Activated T-cell treated with anti-CD3 and anti-CD28 coated beads for 1 hour (primary cell): ENCODE measurements around the gene SMTNL2.
"Not testable (repeated sequence)": the region's sequence is repeated elsewhere in the genome, so short reads cannot be mapped to it uniquely, and the experiment has no call there.

ENCODE experiments used
- DNase-seq: peaks from one replicate; pipeline ENCODE4 v3.0.0-alpha.2; 2020; ENCODE audit warnings: low read depth

Gene SMTNL2

DNA sequence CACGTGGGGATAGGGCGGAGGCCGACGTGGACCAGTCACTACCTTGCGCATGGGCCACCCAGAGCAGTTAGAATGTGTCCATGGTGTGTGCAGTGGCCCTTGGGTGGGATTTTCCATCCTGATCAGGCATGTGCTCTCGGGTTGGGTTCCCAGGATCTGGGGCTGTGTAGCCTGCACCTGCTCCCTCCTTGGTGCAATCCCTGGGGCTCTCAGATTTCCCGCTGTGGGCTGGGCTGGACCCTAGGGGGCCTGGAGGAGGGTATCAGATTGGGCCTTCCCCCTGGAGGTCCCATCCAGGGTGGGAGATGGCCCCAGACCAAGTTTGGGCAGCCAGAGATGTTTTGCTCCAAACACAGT lies 1.3 kb downstream of the SMTNL2 start:
- DNase-seq: no peak

DNA sequence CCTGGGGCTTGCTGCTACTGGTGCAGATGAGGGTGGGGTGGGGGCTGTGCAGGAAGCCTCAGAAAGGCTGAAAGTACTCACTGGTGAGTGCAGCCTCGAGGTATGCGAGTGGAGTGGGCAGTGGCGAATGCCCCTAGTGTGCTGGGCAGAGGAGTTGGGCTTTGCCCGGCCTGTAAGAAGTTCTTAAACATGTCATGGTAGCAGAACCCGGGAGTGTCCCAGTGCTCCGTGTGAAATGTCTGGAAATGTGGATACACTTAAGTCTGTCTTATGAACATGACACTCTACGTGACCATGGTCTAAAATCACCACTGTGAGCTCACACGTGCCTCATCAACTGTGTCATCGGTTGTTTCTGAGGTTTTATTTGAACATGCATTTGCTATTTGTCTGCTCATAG lies 1.7 kb downstream of the SMTNL2 start:
- DNase-seq: no peak

DNA sequence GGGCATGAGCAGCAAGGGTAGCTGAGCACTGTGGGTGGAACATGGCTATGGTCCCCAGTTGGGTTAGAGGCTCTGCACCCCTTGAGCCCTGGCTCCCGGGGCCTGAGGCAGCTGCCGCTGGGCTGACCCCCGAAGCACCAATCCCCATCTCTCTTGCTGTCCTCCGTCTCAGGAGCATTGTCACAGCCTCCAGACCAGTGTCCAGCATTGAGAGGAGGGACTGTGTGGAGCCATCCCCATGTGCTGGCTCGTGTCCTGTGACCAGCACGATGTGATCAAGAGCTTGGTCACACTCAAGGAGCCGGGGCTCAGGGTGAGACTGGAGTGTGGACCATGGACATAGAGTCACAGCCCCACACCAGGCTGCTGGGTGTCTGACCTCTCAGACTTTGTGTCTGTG lies 2.9 kb downstream of the SMTNL2 start:
- no peak for DNase-seq

DNA sequence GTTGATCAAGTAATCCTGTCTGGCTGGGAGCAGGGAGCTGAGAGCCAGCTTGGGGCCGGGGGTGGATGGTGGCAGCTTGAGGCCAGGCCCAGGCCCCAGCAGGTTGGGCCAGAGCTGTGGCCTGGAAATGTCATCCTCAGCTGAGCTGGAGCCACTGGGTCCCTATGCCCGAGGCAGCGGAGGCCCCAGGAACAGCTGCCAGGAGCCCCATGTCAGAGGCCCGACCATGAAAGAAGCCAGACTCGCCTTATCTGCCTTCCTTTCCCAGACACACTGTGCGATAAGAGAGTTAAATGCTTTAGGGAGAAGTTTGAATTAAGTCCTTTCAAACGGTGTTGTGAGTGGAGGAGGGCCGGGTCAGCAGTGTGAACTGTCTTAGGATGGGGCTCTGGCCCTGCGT lies 3.5 kb downstream of the SMTNL2 start:
- no peak for DNase-seq

DNA sequence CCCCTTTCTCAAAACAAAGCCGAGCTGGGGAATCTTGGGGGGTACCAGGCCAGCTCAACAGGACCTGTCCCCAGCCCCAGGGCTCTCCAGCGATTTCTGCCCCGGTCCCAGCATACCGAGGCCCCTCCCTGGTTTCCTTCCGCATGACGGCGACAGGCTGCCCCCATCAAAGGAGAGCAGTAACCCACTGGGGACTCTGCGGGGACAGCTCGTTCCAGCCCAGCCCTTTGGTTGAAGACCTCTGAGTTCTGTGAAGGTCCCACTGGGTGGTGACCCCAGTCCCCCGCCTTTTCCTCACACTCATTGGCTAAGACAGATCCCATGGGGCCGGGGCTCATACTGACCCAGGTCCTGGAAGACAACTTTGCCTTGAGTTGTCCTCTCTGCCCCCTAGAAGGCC lies 4.1 kb downstream of the SMTNL2 start:
- no peak for DNase-seq

DNA sequence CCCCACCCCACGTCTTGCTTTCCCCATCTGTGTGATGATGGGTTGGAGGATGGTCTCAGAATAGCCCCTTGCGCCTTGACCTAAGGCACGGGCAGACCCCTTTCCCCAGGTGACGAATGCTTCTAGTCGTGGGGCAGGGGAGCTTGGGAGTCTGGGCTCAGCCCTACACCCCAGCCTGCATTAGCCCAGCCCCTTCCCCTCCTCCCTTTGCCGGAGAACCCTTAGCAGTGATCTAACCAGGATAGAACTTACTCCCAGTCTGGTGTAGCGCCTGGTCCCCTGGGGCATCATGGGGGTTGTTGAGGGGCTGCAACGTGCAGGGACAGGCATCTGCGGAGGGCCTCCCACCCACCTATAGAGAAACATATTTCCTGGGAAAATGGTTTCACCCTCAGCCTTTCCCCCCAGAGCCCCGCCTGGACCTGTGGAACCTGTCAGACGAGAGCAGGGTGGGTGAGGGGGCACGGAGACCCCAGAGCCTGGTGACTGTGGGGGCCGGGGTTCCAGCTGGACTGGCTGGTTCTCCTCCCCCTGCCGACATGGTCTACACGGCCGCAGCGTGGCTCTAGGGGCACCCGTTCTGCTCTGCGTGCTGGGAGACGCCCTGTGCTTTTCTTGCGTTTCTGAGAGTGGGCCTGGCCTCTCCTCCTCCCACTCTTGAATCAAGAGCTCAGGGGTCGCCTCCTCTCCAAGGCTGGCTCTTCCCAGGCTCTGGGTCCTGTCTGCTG lies 4.7 kb downstream of the SMTNL2 start:
- no peak for DNase-seq

DNA sequence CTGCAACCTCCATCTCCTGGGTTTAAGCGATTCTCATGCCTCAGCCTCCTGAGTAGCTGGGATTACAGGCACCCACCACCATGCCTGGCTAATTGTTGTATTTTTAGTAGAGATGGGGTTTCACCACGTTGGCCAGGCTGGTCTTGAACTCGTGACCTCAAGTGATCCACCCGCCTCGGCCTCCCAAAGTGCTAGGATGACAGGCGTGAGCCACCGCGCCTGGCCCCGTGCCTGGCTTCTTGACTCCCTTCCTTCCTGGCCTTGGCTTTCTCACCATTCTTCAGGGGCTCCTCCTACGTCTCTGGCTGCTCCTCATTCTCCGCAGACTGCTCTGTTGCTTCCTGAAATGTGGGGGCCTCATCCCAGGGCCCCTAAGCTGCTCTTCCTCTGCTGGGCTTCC lies 5.7 kb downstream of the SMTNL2 start:
- DNase-seq: not testable (repeated sequence)

DNA sequence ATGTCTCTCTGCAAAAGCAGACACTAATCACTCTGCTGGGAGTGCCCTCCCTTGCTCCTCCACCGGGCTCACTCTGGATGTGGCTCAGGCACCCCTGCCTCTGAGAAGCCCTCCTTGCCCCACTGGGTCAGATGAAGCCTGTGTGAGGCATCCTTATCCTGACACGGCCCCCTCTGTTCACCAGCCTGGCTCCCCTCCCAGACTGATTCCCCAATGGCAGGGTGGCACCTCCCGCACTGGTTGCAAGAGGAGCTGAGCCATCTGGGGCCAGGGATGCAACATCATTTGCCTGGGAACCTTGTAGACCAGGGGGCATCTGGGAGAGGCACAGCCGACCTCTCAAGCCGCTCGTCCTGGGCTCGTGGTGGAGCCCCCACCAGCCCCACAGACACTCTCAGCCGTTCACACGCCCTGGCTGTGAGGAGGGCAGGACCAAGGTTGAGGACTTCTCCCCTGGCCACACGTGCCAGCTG lies 6.7 kb downstream of the SMTNL2 start:
- no peak for DNase-seq

DNA sequence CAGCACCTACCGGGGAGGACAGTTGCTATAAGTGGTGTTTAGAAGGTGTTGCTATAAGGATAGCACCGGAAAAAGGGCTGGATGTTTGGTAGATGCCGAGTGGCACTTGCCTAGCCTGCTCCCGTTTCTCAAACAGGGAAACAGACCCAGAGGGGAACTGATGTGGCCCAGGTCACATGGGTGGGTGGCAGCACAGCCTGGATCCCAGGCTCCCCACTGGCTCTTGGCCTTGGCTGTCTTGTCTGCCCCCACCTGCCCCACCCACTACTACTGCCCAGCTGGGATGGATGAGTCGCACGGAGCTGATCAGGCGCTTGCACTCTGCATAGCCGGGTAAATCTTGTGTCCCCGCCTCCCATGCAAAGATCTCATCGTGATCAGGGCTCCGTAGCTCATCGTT lies 7.2 kb downstream of the SMTNL2 start:
- no peak for DNase-seq

DNA sequence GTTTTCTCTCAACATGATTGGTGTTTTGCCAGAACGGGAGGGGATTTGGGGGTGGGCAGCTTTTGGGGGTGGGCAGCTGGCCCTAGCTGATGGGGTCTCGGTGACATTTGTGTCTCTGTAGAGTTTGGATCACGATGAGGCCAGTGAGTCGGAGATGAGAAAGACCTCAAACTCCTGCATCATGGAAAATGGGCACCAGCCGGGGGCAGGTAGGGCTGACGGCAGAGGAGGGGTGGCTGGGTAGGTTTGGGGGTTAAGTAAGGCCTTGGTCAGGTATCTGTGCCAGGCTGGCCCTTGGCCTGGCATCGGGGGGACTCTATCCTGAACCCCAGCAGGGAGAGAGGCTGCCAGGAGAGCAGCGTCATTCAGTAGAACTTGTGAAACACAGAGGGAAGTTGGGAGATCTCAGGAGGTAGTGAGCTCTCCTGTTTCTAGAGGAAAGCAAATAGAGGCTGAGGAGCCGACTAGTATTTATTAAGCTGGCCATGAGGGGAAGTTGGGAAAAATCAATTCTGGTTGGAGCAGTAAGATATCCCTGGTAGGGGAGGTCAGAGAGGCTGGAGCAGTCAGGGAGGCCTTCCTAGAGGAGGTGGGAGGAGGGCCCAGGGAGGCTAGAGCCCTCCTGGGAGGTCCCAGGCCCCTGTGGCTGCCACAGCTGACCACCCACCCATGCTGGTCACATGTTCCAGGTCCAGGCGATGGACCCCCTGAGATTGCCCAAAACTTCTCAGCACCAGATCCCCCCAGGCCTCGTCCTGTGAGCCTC lies 8.1 kb downstream of the SMTNL2 start:
- DNase-seq: no peak

DNA sequence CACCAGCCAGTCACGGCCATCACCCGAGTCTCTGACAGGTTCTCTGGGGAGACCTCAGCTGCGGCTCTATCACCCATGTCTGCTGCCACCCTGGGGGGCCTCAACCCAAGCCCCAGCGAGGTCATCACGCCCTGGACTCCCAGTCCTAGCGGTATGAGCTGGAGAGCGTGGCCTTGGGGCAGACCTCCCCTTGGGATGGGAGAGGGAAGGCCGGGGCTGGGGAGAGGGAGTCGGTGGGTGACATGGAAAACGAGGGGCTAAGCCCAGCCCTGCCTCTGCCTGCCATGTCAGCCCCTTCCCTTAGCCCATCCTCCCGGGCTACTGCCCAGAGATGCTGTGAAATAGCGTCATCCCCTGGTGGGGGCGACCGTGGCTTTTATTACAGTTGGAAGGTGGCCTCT lies 8.7 kb downstream of the SMTNL2 start:
- DNase-seq: no peak

DNA sequence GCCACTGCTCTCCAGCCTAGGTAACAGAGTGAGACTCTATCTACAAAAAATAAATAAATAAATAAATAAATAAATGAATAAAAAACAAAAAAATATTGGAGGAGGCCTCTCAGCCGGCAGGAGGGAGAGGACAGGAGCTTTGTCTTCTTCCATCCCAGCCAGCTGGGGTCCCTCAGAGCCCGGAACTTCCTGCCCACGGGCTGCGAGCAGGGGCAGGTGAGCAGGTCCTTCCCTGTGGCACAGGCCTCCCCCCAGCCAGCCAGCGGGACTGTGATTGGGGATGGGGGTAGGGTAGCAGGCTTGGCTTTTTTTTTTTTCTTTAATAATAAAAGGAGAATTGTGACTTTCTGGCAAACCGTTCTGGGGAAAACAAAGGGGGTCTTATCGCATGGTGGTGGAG lies 10.1 kb downstream of the SMTNL2 start:
- no peak for DNase-seq

DNA sequence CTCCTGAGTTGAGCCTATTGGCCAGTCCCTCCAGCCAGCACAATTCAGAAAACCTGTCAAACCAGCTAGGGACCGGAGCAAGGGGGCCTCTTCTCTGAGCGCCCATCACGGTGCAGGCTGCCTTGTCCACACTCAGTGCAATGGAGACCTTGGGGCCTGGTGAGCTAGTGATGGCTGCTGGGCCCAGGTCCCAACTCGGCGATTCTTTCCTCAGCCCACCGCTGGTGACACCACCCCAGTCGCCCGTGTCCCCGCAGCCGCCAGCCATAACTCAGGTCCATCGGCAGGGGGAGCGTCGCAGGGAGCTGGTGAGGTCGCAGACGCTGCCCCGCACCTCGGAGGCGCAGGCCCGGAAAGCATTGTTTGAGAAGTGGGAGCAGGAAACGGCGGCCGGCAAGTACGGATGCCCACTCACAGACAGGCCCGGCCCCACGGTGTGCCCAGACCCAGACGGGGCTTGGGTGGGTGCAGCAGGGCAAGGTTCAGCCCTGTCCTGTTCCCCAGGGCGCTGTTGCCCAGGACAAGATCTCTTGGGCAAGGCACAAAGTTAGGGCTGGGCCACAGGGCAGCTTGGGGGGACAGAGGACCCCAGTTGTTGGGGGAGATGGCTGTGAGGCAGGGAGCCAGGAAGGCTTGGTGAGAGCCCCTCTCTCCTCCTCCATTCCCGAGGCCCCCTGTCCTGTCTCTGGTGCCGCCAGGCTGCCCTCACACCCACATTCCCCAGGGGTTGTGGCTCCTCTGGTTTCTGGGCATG lies 10.8 kb downstream of the SMTNL2 start:
- DNase-seq: no peak

DNA sequence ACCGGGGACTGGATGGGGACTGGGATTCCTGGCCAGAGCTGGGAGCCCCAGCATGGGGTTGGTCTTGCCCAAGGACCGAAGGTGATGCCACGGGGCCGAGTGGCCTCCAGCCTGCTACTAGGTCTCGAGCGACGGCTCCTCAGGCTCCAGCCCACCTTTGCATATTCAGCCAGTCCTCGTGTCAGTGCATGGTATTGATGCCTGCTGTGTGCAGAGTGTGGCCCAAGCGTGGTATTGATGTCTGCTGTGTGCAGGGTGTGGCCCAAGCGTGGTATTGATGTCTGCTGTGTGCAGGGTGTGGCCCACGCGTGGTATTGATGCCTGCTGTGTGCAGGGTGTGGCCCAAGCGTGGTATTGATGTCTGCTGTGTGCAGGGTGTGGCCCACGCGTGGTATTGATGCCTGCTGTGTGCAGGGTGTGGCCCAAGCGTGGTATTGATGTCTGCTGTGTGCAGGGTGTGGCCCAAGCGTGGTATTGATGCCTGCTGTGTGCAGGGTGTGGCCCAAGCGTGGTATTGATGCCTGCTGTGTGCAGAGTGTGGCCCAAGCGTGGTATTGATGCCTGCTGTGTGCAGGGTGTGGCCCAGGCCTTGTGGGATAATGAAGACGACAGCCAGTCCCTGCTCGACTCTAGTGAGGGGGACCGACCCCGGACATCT lies 11.5 kb downstream of the SMTNL2 start:
- not testable (repeated sequence) for DNase-seq

DNA sequence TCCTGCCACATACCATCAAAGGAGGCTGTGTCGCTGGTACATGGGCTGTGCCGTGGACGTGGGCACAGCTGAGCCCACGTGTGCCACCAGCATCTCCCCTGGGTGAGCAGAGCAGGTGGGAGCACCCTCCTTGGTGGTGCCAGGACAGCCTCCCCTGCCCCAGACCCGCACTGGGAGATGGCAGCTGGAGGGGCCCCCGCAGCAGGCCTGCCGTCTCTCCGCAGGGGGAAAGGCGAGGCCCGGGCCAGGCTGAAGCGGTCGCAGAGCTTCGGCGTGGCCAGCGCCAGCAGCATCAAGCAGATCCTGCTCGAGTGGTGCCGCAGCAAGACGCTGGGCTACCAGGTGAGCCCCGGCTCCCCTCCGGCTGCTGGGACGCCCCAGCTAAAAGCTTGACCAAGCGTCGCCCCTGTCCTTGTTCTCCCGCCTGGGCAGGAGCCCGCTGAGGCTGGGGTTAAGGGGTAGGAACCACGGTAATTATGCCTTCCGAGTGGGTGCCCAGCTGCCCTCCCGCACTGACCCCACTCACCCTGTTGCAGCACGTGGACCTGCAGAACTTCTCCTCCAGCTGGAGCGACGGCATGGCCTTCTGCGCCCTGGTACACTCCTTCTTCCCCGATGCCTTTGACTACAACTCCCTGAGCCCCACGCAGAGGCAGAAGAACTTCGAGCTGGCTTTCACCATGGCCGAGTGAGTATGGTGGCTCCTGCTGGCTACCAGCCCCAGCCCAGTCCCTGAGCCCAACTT lies 12.5 kb downstream of the SMTNL2 start:
- no peak for DNase-seq

DNA sequence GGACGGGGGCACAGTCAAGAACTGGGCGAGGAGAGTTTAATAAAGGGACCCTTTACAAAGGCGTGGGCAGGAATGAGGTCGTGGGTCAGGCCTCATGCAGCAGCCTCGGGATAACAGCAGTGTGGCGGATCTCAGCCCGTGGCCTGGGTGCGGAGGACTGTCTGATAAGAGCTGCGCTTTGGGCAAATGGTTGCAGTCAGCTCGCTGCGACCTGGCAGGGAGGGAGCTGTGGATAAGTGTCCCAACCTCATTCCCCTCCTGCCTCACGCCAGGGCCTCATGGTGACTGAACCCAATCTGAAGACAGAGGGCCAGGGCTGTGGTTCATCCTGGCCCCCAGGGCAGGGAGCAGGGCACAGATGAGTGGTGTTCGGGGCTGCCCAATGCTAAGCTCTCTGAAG lies 13.6 kb downstream of the SMTNL2 start:
- DNase-seq: no peak

DNA sequence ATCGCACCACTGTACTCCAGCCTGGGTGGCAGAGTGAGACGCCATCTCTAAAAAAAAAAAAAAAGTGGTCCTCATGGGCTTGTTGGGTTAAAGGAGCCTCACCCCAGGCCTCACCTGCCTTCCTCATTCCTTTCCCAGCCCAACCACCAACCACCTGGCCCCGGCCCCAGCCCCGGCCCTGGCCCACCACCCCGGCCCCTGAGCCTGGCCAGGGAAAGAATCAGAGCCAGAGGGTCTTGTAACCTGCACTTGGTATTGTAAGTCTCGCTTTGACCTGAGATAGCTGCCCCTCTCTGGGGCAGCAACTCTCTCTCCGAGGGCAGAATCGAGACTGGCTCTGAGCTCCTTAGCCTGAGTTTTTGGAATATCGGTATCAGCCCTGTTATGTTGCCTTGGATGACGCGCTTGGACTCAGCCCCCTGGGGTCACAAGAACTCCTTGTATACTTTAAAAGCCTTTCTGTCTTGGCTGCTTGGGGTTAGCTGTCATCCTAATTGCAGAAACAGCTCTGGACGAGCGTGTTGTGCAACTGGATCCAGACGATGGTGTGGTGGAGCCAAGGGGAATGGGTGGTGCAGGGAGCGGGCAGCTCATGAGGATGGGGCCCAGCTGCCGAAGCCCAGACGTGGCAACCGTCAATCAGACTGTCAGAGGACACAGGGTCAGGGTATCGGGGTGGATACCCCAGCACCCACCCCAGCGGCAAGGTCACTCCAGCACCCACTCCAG lies 14.6 kb downstream of the SMTNL2 start:
- no peak for DNase-seq

DNA sequence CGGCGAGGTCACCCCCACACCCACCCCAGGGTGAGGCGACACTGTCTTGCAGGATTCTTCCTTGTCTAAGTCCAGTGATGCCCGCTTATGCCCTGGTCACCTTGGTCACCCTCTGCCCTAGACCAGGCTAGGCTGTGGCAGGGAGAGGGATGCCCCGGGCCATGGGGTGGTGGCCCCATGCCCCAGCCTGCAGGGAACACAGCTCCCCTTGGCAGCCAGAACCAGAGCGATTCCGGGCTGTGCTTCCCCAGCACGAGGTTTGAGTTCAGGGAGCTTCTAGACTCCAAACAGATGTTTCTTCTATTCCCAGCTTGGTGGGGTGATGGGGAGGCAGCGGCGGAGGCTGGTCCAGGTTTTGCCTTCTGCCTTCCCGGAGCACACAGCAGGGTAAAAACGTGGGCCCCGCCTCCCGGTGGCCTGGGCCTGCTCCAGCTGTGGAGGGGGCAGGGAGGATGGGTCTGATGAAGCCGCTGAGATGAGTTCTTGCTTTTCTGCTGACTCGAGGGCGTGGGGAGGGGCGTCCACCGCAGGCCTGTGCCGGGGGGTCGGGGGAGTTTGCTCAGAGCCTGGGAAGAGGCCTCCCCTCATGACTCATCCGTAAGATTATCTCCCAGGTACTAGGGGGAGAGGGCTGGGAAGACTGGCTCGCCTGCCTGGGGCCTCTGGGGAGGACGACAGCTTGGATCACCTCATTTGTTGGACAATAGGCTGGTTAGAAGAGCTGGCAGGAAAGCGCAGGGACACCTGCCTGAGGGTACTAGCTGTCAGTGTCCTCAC lies 15.4 kb downstream of the SMTNL2 start:
- no peak for DNase-seq

DNA sequence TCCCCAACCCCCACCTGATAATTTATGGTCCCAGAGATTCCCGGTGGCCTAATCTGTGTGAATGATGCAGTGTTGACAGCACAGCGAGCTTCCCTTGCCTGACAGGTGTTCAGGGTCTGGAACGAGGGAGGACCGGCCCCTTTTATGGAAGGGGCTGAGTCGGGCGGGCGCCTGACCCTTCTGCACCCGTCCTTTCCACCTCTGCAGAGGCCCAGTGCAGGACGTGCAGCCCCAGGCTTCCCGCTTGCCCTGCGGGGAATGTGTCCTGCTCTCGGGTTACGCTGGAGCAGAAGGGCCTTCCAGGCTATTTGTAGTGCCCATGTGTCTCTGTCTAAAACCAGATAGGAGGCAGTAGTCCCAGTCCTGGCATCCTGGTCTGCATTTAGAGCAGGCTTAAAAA lies 16.2 kb downstream of the SMTNL2 start:
- no peak for DNase-seq

DNA sequence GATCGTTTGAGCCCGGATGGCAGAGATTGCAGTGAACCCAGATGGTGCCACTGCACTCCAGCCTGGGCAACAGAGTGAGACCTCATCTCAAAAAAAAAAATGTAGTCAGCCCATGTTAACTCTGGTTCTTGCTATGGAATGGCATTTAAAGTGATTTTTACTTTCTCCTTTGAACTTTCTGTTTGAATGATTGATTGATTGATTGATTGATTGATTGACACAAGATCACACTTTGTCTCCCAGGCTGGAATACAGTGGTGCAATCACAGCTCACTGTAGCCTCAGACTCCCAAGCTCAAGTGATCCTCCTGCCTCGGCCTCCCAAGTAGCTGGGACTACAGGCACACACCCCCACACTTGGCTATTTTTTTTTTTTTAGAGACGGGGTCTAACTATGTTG lies 17.0 kb downstream of the SMTNL2 start:
- DNase-seq: no peak
